NCI-H146 treated with DMSO at 0.1 percent for 48 hours (cell line): ENCODE results near the gene SH2D1B.
"Not testable (repeated sequence)": the region's sequence is repeated elsewhere in the genome, so short reads cannot be mapped to it uniquely, and the experiment has no call there.

Source experiments
- DNase-seq: peaks from one replicate; lab custom pipeline; 2025; ENCODE audit not compliant: unreplicated experiment; lab: John Stamatoyannopoulos, UW

The SH2D1B gene, protein sequence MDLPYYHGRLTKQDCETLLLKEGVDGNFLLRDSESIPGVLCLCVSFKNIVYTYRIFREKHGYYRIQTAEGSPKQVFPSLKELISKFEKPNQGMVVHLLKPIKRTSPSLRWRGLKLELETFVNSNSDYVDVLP

DNA sequence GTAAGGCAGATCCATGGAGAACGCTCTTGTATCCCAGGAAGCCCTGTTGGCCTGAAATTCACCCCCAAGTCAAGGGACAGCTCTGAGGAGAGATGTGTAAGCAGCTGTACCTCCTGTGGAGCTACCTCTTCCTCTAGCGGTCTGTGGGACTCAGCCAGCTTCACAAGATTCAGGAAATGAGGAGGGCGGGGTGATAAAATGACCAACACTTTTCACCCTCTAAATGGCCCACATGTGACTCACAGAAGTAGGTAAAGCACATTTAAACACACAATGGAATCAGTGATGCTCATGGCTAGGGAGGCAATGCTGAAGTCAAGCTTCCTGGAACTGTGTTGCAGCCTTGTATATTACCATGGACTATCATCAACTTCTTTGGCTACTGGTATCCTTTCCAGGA lies at the start of gene SH2D1B:
Gene SH2D1B (minus strand): TSS at position 135 of the 400 bp plus-strand sequence. CDS start 120 bp downstream, at position 15.
- no peak for DNase-seq

DNA sequence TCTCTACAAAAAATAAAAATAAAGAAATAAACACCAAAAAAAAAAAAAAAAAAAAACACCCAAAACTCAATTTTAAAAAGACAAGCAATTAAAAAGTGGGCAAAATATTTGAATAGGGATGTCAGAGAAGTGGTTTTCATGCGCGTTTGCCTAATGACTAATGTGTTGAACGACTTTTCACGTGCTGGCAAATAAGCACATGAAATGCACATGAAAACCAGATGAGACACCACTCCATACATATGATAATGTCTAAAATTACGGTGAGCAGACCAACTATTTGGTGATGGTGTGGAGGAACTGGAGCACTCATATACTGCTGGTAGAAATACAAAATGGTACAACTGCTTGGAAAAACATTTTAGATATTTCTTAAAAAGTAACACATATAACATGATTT lies 46.3 kb upstream of the SH2D1B start:
- no peak for DNase-seq

DNA sequence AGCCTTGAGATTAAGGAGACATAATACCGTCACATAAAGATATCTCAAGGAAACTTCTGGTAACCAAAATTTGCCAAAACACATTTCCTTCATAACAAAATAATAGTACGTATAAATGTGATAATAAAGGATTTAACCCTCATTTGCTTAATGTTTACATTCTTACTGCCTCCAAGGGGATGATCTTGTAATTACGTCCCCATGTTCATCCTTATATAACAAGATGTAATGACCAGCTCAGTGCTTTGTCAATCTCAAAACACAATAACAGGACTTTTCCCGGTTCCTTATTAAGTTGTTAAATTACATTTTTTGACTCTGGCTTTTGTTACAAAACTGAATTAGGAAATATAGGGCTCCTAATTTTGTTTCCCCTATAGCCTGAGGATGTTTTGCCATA lies 44.4 kb upstream of the SH2D1B start:
- DNase-seq, result no peak

DNA sequence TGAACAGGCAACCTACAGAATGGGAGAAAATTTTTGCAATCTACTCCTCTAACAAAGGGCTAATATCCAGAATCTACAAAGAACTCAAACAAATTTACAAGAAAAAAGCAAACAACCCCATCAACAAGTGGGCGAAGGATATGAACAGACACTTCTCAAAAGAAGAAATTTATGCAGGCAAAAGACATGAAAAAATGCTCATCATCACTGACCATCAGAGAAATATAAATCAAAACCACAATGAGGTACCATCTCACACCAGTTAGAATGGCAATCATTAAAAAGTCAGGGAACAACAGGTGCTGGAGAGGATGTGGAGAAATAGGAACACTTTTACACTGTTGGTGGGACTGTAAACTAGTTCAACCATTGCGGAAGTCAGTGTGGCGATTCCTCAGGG lies 42.4 kb upstream of the SH2D1B start:
- not testable (repeated sequence) for DNase-seq

DNA sequence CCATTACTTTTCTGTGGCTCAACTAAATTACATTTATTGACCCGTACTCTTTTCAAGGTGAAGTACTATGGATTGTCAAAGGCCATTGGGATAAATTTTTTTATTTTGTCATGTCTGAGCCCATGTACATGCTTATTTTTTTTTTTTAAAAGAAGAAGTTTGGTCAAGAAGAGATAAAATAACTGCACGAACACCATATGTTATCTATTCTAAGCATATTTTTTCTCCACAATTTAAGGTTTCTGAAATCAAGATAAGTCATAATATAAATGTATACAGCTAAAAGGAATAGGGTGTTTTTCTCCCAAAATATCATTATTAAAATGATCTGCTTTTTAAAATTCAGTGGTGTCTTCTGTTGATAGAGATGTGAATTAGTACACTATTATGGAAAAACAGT lies 35.0 kb upstream of the SH2D1B start:
- no peak for DNase-seq

DNA sequence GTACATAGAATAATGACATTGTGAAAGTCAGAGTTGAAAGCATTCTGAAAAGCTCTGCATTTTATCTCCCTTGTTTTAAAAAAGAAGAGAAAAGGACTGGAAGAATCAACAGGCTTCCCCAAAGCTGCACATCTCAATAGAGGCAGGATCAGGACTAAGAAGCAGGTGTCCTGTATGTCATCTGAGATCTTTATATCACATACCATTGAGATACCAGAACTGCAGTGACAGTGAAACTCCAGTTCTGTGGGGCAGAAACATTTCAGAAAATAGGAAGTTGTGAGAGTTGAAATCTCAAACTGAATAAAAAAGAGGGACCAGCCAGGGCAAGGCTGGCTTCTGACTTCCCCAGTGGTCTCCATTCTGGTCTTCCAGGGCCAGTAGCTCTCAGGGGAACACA lies 33.0 kb upstream of the SH2D1B start:
- DNase-seq, result no peak

DNA sequence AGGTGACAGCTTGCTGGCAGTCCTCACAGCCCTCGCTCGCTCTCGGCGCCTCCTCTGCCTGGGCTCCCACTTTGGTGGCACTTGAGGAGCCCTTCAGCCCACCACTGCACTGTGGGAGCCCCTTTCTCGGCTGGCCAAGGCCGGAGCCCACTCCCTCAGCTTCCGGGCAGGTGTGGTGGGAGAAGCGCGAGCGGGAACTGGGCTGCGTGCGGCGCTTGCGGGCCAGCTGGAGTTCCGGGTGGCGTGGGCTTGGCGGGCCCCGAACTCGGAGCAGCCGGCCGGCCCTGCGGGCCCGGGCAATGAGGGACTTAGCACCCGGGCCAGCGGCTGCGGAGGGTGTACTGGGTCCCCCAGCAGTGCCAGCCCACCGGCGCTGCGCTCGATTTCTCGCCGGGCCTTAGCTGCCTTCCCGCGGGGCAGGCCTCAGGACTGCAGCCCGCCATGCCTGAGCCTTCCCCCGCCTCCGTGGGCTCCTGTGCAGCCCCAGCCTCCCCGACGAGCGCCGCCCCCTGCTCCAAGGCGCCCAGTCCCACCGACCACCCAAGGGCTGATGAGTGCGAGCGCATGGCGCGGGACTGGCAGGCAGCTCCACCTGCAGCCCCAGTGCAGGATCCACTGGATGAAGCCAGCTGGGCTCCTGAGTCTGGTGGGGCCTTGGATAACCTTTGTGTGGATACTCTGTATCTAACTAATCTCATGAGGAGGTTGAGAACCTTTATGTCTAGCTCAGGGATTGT lies 21.2 kb upstream of the SH2D1B start:
- DNase-seq, result not testable (repeated sequence)

DNA sequence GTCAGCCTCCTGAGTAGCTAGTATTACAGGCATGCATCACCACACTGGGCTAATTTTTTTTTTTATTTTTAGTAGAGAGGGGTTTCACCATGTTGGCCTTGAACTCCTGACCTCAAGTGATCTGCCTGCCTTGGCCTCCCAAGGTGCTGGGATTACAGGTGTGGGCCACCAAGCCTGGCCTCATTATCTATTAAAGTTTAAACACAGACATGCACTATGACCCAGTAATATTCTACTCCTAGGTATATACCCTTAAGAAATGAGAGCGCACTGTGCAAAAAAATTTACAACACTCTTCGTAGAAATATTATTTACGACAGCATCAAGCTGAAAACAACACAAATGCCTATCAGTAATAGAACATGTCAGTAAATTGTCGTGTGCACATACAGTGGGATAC lies 18.6 kb upstream of the SH2D1B start:
- no peak for DNase-seq

DNA sequence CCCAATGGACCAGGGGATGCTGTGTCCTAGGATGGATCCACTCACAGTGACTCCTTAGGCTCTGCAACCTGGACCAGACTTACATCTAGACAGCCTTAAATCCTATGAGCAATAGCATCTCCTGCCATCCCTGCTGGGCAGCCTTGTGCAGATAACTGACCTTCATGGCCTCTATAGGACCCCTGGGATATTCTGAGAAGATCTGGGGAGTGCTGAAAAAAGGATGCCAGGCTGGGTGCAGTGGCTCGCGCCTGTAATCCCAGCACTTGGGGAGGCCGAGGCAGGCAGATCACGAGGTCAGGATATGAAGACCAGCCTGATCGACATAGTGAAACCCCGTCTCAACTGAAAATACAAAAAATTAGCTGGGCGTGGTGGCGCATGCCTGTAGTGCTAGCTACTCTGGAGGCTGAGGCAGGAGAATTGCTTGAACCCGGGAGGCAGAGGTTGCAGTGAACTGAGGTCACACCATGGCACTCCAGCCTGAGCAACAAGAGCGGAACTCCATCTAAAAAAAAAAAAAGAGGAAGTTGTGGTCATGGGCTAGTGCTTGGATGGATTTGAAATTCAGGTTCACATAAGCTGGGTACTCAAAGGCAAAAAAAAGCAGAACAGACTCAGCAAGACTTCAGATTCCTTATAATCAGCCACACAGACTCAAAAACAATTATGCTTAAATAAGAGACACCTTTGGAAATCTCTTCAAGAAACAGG lies 10.9 kb upstream of the SH2D1B start:
- DNase-seq, result no peak

DNA sequence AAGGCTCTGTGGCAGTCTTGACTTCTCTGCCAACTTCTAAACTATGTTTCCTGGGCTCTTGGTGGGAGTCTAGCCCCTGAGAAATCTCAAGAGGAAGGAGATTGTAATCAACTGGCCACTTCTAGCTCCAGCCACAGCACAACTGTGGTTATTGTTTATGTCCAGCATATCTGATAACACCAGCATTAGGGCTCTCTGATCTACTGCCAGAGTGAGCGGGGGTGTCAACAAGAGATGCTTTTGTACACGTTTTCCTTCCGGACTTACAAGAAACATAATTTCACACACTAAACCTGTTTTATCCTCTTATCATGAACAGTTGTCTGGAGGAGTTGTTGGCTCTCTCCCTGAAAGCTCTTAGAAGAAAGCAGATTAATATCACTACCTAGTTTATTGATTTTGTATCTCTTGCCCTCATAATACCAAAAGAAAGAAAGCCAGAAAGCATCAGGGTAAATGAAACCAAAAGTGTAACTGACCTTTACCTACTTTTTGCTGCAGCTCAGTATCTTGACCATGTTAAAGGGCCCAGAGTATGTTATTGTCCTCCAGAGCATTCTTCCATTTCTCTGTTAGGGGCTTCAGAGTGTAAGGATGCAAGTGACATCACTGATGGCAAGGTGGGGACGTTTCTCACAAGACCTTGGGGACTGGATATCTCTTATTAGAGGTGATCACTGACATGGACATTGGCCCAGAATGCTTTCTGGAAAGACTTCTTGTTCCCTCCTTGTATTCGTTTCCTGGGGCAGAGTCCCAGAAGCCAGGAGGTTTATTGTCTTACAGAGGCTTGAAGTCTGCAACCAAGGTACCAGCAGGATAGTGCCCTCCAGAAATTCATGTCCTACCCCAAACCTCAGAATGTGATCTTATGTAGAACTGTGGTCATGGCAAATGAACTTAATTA lies 9.6 kb upstream of the SH2D1B start:
- DNase-seq, result no peak

DNA sequence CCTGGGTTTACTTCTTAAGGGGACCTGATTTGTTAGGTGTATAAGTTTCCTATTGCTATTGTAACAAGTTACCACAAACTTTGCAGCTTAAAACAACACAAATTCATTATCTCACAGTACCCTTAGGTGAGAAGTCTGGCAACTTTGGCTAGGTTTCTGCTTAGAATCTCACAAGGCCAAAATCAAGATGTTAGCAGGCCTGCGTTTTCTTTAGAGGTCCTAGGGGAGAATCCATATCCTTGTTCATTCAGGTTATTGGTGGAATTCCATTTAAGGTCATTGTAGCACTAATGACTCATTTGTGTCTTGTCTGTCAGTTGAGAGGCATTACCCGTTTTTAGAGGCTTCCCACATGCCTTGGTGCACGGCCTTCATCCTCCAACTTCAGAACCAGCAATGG lies 8.2 kb upstream of the SH2D1B start:
- no peak for DNase-seq

DNA sequence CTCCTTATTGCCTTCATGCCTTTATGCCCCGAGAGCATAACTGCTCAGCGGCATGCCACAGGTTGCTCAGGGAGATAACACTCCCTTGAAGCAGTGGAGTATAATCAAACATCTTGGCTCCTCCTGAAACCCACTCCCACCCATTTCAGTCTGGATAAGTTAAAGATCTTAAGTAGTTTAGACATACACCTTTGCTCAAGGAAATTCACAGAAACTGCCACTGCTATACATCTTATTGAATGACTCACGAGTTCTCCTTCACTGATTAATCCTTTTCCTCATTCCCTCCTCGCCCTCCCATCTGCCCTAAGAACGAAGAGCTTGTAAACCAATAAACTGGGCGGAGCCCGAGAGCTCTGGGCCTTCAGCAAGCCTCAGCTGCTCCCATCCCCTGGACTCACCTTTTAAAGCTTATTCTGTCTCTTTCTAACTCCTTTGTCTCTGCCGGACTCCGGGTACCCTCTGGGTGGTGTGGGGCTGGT lies 7.6 kb upstream of the SH2D1B start:
- not testable (repeated sequence) for DNase-seq

DNA sequence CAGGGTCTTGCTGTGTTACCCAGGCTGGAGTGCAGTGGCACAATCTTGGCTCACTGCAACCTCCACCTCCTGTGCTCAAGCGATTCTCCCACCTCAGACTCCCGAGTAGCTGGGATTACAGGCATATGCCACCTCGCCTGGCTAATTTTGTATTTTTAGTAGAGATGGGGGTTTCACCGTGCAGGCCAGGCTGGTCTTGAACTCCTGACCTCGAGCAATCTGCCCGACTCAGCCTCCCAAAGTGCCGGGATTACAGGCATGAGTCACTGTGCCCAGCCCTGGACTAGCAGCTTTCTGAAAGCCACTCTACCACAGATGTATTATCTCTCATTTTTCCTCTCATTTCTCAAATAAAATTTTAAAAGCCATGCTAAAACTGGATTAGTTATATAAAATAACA lies 6.6 kb upstream of the SH2D1B start:
- not testable (repeated sequence) for DNase-seq

DNA sequence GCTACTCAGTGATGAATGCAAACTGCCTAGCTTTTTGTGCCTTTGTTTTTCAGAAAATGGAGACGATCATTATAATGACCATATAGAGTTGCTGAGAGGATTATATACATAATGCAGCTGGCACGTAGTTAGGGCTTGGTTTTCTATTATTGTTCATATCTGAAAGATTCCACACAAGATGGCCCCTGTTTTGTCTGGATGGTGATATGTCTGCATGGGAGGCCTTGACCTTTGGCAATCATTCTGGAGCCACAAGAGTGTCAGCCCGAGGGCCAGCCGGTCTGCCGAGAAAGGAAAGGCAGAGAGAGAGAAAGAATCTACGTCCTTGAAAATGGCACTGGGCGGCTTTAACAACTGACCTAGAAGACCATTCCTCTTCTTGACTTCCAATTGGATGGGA lies 5.7 kb upstream of the SH2D1B start:
- DNase-seq, result no peak

DNA sequence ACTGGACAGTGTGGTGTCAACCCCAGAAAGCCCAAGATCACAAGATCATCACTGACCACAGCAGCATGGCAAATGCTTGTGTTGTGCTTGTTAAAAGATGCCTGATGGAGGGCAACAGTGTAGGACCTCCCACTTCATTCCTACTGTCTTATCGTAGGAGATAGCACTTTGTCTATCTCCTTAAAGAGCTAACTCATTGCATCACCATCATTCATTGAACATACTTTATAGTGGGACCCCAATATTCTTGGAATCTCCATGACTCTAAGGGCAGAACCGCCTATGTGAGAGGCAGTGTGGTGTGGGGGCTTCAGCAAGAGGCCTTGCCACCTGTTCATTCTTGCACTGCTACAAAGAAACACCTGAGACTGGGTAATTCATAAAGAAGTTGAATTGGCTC lies 5.0 kb upstream of the SH2D1B start:
- no peak for DNase-seq

DNA sequence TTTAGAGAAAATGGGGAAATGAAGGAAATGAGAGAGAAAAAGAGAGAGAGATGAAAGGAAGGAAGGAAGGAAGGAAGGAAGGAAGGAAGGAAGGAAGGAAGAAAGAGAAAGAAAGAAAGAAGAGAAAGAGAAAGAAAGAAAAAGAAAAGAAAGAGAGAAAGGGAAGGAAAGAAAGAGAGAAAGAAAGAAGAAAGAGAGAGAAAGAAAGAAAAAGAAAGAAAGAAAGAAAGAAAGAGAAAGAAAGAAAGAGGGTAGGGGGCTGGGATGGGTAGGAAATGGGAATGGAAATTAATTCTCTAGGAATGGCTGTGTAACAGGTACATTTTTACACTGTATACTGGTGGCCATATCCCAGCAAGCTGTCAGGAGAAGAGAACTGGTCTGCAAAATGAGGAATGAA lies 4.3 kb upstream of the SH2D1B start:
- DNase-seq, result no peak

DNA sequence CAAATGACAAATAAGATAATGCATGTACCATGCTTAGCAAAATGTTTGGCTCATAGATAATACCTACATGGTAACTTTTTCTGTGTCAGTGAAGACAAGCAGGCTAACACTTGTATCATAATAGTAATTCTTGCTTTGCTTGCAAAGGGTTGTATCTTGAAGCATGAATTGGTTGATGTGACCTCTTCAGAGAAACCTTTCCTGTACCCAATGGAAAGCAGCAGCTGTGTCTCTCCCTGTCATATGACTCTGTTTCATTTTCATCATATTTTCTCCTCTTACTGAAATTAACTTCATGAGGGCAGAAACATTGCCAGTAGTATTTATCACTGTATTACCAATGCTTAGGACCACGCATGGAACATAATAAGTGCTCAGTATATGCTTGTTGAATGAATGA lies 4.4 kb downstream of the SH2D1B start:
- no peak for DNase-seq

DNA sequence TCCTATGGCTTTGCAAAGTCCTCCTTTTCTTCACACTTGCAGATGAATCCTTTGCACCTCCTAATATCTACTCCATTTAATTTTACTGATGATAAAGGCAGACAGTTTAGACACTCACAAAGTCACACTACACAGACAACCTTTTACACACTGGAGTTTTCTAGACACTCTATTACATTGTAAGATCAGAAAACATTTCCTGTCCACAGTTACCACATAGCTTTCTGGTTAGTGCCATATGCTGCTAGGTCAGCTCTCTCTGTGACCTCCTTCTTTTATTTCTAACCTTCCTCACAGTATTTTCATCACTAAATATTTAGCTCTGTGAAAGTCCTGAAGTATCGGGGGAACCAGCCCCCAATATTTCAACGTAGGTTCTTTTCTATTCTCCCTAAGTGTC lies 5.1 kb downstream of the SH2D1B start:
- DNase-seq, result no peak

DNA sequence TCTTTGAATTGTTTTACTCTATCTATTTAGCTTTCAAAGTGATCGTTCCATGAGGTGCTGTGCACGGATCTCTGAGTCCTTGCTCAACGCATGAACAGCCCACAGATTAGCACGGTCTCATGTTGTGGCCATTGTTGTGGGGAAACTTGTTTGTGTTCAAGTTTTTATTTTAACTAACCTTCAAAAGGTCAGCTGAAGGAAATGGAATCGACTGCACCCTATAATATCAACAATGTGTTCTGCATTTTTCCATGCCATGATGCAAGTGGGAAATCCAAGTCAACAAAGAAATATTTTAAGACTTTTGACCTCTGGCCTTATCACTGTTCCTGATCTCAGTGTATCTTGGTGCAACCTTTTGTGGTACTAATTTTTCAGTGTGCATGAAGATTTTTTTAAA lies 6.1 kb downstream of the SH2D1B start:
- no peak for DNase-seq

DNA sequence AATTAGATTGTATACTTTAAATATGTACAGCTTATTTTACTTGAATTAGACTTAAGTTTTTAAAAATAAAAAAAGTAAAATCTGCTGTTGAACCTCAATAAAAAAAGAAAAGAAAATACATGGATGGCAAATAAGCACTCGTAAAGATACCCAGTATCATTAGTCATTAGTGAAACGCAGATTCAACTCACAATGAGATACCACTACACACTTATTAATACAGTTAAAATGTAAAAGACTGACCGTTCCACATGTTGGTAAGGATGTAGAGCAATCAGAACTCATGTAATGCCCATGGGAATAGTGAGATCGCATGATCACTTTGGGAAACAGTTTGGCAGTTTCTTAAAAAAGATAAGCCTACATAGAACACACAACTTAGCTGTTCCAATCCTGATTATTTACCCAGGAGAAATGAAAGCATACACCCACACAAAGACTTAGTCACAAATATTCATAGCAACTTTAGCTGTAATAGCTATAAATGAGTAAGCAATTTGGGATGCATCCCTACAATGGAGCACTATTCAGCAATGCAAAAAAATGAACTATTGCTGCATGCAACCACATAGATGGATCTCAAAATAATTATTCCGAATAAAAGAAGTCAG lies 7.3 kb downstream of the SH2D1B start:
- DNase-seq, result no peak
